A549 treated with Hydrocortisone at 1 μM for 4 hours (cell line): ENCODE measurements around the gene PPP5C. TPM values are rescaled to one million over a fixed set of nuclear protein-coding genes. Genes with fewer than 3 reads are reported as not detected.

Source experiments
- total RNA-seq: library from RNA; stranded (reverse); fragments of 200-300 nt; extraction: Qiagen RNA extraction; gene quantifications from 5 replicates; pipeline ENCODE4 v1.2.3, GENCODE V29; 2022

PPP5C gene, protein sequence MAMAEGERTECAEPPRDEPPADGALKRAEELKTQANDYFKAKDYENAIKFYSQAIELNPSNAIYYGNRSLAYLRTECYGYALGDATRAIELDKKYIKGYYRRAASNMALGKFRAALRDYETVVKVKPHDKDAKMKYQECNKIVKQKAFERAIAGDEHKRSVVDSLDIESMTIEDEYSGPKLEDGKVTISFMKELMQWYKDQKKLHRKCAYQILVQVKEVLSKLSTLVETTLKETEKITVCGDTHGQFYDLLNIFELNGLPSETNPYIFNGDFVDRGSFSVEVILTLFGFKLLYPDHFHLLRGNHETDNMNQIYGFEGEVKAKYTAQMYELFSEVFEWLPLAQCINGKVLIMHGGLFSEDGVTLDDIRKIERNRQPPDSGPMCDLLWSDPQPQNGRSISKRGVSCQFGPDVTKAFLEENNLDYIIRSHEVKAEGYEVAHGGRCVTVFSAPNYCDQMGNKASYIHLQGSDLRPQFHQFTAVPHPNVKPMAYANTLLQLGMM
- total RNA-seq: 78.6 to 84.5 TPM (median 83.2 TPM) in 5 replicates

DNA sequence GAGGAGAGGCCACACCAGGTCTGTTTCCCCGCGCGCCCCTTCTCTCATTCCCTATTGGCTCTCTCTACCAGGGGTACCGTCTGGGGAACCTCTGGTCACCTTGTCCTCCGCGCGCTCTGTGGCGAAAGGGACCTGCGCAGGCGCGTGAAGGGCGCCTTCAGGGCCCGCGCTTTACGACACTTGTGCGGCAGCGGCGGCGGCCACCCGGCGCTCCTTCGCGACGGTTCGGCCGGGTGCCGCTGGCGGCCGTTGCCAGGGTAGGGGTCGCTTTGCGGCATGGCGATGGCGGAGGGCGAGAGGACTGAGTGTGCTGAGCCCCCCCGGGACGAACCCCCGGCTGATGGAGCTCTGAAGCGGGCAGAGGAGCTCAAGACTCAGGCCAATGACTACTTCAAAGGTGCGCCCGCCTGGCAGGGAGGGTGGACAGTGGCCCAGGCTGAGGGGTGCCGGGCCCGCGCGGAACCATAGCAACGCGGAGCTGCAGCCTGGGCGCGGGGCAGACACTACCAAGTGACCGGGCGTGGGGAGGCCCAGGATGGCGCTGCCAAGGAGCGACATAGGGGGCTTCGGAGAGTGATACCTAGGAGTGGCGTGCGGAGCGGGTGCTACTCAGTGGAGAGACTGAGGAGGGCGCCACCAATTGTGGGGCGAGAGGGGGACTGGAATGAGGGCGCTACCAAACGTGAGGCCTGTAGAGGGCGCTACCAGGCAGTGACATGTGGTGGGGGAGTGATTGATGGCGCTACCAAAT, at the start of gene PPP5C:
Gene PPP5C (plus strand): TSS at position 267 of the 751 bp plus-strand sequence. CDS start 10 bp downstream, at position 277.

DNA sequence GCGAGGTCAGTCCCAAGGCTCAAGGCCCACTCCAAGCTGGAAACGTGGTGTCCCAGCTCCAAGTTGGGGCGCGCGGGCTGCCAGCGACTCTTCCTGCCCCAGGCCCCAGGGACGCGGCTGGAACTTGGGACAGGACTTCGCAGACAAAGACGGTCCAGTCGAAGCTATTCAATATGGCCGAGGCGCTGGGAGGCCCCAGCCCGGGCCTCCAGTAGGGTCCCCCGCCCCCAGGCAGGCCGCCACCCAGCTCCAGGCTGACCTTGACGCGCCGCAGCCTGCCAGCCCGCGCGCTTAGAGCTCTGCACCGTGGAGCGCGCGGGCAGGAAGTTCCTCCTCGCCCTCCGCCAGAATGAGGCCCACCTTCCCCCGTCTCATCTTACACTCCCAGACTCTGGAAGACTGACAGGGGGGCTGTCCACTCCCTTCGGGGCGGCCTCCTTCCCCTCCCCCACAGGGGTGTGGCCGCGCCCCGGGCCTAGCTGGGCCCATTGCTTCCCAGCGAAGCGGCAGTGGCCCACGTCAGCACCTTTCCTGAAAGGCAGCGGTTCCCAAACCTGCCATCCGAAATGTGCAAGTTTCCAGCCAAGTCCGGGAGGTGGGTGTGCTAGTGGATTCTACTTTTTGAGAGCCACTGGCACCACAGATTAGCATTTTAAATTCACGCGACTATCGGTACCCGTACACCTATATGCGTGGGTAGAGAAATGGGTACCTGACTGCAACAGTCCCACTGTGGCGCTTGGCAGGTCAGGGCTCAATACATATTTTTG, 66.6 kb downstream of the PPP5C start, which contains the start of gene CCDC8:
Gene CCDC8 (minus strand): TSS at position 303 of the 770 bp plus-strand sequence. CDS start 754 bp downstream, outside the sequence.

GRCh38 chr19:46428239-46429135, 81.6 kb downstream of the PPP5C start, which contains the start of gene PNMA8C:
TSS of gene PNMA8C (minus strand) at chr19:46428936. CDS start at chr19:46428359, 577 bp downstream.

Other genes starting within 250 kb of the PPP5C start
- gene IGFL3, start 222.4 kb upstream of the PPP5C start, total RNA-seq: 0.35 to 0.39 TPM in 2 of 5 replicates, not detected in the others
- 0.30 to 1.5 TPM (median 0.38 TPM) in 5 replicates for gene IGFL2, start 198.8 kb upstream of the PPP5C start, total RNA-seq
- gene IGFL1, start 117.3 kb upstream of the PPP5C start, total RNA-seq: 1.0 to 2.8 TPM (median 2.2 TPM) in 5 replicates
- gene HIF3A, start 50.0 kb upstream of the PPP5C start, total RNA-seq: 0.03 to 0.09 TPM (median 0.05 TPM) in 4 of 5 replicates, not detected in the other
- not detected in 5 replicates for gene CCDC8, start 66.5 kb downstream of the PPP5C start, total RNA-seq
- gene PNMA8C, start 81.8 kb downstream of the PPP5C start, total RNA-seq: not detected in 5 replicates
- gene PNMA8A, start 124.5 kb downstream of the PPP5C start, total RNA-seq: 8.5 to 11.6 TPM (median 9.4 TPM) in 5 replicates
- not detected in 5 replicates for gene PNMA8B, start 148.8 kb downstream of the PPP5C start, total RNA-seq